Endothelial cell of umbilical vein (primary cell): ENCODE results near the gene RYR3. TPM values are rescaled to one million over a fixed set of nuclear protein-coding genes. Genes with fewer than 3 reads are reported as not detected.

Source experiments
- BruUV-seq: library from RNA; stranded (reverse); fragments of 400-500 nt; replicated peaks from 2 replicates; lab custom pipeline; 2021; lab: Mats Ljungman, UMichigan
- CTCF ChIA-PET: fragments of 300-600, 350-600 bp; sonication (Branson Sonifier 250); formaldehyde crosslinking; loops from one replicate; lab custom pipeline; 2021; ENCODE audit warnings: antibody characterized with exemption, inconsistent platforms; lab: Charles Lee
- POLR2A ChIA-PET: fragments of 300-600, 350-600 bp; sonication (Branson Sonifier 250); formaldehyde crosslinking; loops from one replicate; lab custom pipeline; 2021; ENCODE audit warnings: antibody characterized with exemption, inconsistent platforms; lab: Charles Lee
- DNase-seq: peaks from one replicate; pipeline ENCODE4 v3.0.0-alpha.2; 2011; ENCODE audit warnings: low read depth, low spot score
- FAIRE-seq: peaks from 2 replicates; lab custom pipeline; 2011; peaks lifted over from hg19 to GRCh38; lab: Jason Lieb, UNC
- H2AFZ ChIP-seq: 2 replicates; pipeline ENCODE4 v1.6.0; 2012; ENCODE audit warnings: low read depth, low read length, control low read depth, inconsistent platforms
- H3K27ac ChIP-seq: 2 replicates; pipeline ENCODE4 v1.5.1; 2011; ENCODE audit warnings: low read depth, mild to moderate bottlenecking, control low read depth, low read length, moderate library complexity; ENCODE audit not compliant: insufficient read depth
- H3K27me3 ChIP-seq, 2 experiments: 2 replicates each; pipeline versions ENCODE4 v1.6.0 to v1.6.1; 2011; ENCODE audit warnings: low read length in 2 of 2, mixed read lengths in 1 of 2; ENCODE audit not compliant: control insufficient read depth in 2 of 2, insufficient read depth in 2 of 2
- H3K36me3 ChIP-seq, 2 experiments: 2 replicates in 1 of 2; 3 replicates in 1 of 2; pipeline ENCODE4 v1.5.1; 2011; ENCODE audit warnings: low read length in 2 of 2, mild to moderate bottlenecking in 1 of 2, moderate library complexity in 1 of 2; ENCODE audit not compliant: control insufficient read depth in 2 of 2, insufficient read depth in 2 of 2; ENCODE audit errors: extremely low read depth in 1 of 2
- H3K4me1 ChIP-seq: 3 replicates; pipeline ENCODE4 v1.5.1; 2011; ENCODE audit warnings: mild to moderate bottlenecking, low read length; ENCODE audit not compliant: control insufficient read depth, insufficient read depth; ENCODE audit errors: extremely low read depth
- H3K4me2 ChIP-seq: 2 replicates; pipeline ENCODE4 v1.6.1; 2011; ENCODE audit warnings: low read length, control low read depth, mixed read lengths; ENCODE audit not compliant: insufficient read depth
- H3K4me3 ChIP-seq, 3 experiments: fragments of 200-600 bp in 1 of 3; sonication (generic), shearing (Covaris generic) in 1 of 3; replicated peaks in 1 of 3; 2 replicates each; pipeline ENCODE4 v1.5.1; 2011 to 2016; ENCODE audit warnings: control low read depth in 3 of 3, low read length in 3 of 3, mild to moderate bottlenecking in 2 of 3, inconsistent platforms in 1 of 3, low read depth in 1 of 3, moderate library complexity in 1 of 3; ENCODE audit not compliant: insufficient read depth in 1 of 3
- H3K79me2 ChIP-seq: 2 replicates; pipeline ENCODE4 v1.6.0; 2012; ENCODE audit warnings: low read length, inconsistent platforms; ENCODE audit not compliant: control insufficient read depth, insufficient read depth
- H3K9ac ChIP-seq: replicated peaks from 2 replicates; pipeline ENCODE3; 2011; ENCODE audit warnings: low read length, control low read depth; ENCODE audit not compliant: insufficient read depth; ENCODE audit errors: extremely low read depth
- H3K9me1 ChIP-seq: replicated peaks from 3 replicates; pipeline ENCODE4 v1.6.0; 2011; ENCODE audit warnings: mild to moderate bottlenecking, low read length; ENCODE audit not compliant: control insufficient read depth, insufficient read depth; ENCODE audit errors: extremely low read depth
- H3K9me3 ChIP-seq: replicated peaks from 2 replicates; pipeline ENCODE4 v1.5.1; 2012; ENCODE audit warnings: low read length, inconsistent platforms; ENCODE audit not compliant: control insufficient read depth, insufficient read depth
- H4K20me1 ChIP-seq: replicated peaks from 2 replicates; pipeline ENCODE3; 2011; ENCODE audit warnings: mild to moderate bottlenecking, low read length; ENCODE audit not compliant: control insufficient read depth, insufficient read depth; ENCODE audit errors: extremely low read depth
- CTCF ChIP-seq, 2 donors: IDR thresholded peaks; 1 replicate in 1 of 2; 2 replicates in 1 of 2; pipeline ENCODE4 v1.5.1; 2011; ENCODE audit warnings: low read length in 2 of 2, mild to moderate bottlenecking in 2 of 2, moderate library complexity in 2 of 2, control low read depth in 1 of 2, inconsistent platforms in 1 of 2, low read depth in 1 of 2; ENCODE audit not compliant: insufficient read depth in 1 of 2; ENCODE audit errors: extremely low read depth in 1 of 2
- EZH2 ChIP-seq: IDR thresholded peaks from 2 replicates; pipeline ENCODE4 v1.6.1; 2012; ENCODE audit warnings: borderline replicate concordance, low read depth, mild to moderate bottlenecking, moderate library complexity, low read length, inconsistent platforms; ENCODE audit not compliant: severe bottlenecking
- FOS ChIP-seq: IDR thresholded peaks from 2 replicates; pipeline ENCODE4 v1.6.1; 2011; ENCODE audit warnings: mild to moderate bottlenecking, low read length, moderate library complexity, borderline replicate concordance; ENCODE audit not compliant: insufficient read depth
- GATA2 ChIP-seq: IDR thresholded peaks from 2 replicates; pipeline ENCODE4 v1.7.0; 2011; ENCODE audit warnings: low read depth, mild to moderate bottlenecking, moderate library complexity, mixed read lengths, low read length; ENCODE audit not compliant: insufficient read length, insufficient read depth
- JUN ChIP-seq: IDR thresholded peaks from 2 replicates; pipeline ENCODE4 v1.6.1; 2011; ENCODE audit warnings: borderline replicate concordance, low read depth; ENCODE audit not compliant: insufficient read length, insufficient read depth
- MAX ChIP-seq: IDR thresholded peaks from 2 replicates; pipeline ENCODE4 v1.6.1; 2011; ENCODE audit not compliant: insufficient read depth, insufficient read length
- MYC ChIP-seq: IDR thresholded peaks from one replicate; pipeline ENCODE4 v1.6.1; 2011; ENCODE audit warnings: mild to moderate bottlenecking, low read depth, low read length
- POLR2A ChIP-seq: IDR thresholded peaks from 2 replicates; pipeline ENCODE4 v1.6.1; 2012; ENCODE audit warnings: low read depth, mild to moderate bottlenecking, control low read depth, low read length
- POLR2AphosphoS5 ChIP-seq: IDR thresholded peaks from 2 replicates; pipeline ENCODE4 v1.6.1; 2012; ENCODE audit warnings: low read depth, mild to moderate bottlenecking, control low read depth, low read length, moderate library complexity; ENCODE audit not compliant: insufficient read depth
- dilution Hi-C: fragments of 300-500 bp; cut with MboI; formaldehyde crosslinking; loops from one replicate; pipeline ENCODE4 v1.15.0; 2019; ENCODE audit warnings: low sequenced_read_pairs; ENCODE audit not compliant: extremely low pct_ligation_motif_present
- intact Hi-C: fragments of 100-400 bp; cut with micrococcal nuclease; formaldehyde crosslinking; loops from one replicate; pipeline ENCODE4 v1.10.0; 2022
- polyA plus RNA-seq, 4 experiments: library from polyadenylated mRNA; depleted of rRNA in 3 of 4; stranded (reverse) in 3 of 4; unstranded in 1 of 4; fragments of >200 nt; gene quantifications; 2 replicates each; pipeline versions ENCODE4 v1.2.1 to v1.2.3, GENCODE V29; 2011 to 2012; ENCODE audit warnings: missing spikeins in 1 of 4
- total RNA-seq: library from RNA; stranded (reverse); gene quantifications from 2 replicates; pipeline ENCODE4 v1.2.3, GENCODE V29; 2021

Gene RYR3
- total and polyA plus RNA-seq, 2 donors (not counting 3 experiments of a cell fraction or from before 2014, with no cell fraction given): not detected

DNA sequence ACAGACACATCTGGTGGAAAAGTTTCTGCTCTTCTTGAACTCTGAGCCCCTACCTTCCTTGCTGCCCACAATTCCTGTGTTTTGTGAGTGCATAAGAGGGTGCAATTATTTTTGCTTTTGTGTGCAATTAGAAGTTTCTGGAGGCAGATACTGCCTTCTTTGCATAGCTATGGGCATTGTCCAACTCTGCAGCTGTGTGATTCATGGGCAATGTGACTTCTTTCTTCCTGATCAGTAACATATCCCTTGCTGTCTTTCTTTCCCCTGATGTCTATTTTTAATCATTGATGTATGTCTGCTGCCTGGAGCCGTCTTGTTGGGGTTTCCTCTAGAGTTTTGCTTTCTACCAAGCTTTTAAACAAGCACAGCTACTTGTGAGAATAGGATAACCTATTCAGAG, 336.0 kb downstream of the RYR3 start:
- BruUV-seq: no TSS peak
- H3K4me1 ChIP-seq: no peaks in the 10 kb centered on the region
- FAIRE-seq: no peak

More for the DNA sequence above, 336.0 kb downstream of the RYR3 start:
- no peak overlapping the region for H3K4me2 ChIP-seq
- no peak for DNase-seq
- intact Hi-C loops (no loop called here), dilution Hi-C loops (no loop called here)
- POLR2A ChIA-PET: no interaction called here
- H3K9ac ChIP-seq: no peak overlapping the region
- no peak overlapping the region for H2AFZ ChIP-seq
- H3K27me3 ChIP-seq: no peaks in the 10 kb centered on the region
- CTCF ChIA-PET: interaction anchor here (0.6 kb wide), 1 partner anchor 91 kb away, joined by 3 read pairs; no protein-coding TSS in a partner anchor
- no peak overlapping the region for H3K4me3 ChIP-seq
- H3K9me3 ChIP-seq: no peaks in the 10 kb centered on the region
- no peaks in the 10 kb centered on the region for H3K36me3 ChIP-seq
- TF ChIP-seq JUN (no peak), POLR2AphosphoS5 (no peak), EZH2 (no peak), CTCF (IDR thresholded peaks at IDR 0.05; ENCODE audit: extremely low read depth in 1 of 2, insufficient read depth in 1 of 2, low read depth in 1 of 2, low read length in 2 of 2) (no peak), MYC (no peak), POLR2A (no peak), GATA2 (no peak), MAX (no peak), FOS (no peak)
- H3K9me1 ChIP-seq: no peaks in the 10 kb centered on the region
- no peaks in the 10 kb centered on the region for H3K79me2 ChIP-seq
- H4K20me1 ChIP-seq: no peaks in the 10 kb centered on the region
- no peak overlapping the region for H3K27ac ChIP-seq
